Measurements from ENCODE around the gene FAM47E.

FAM47E gene

GRCh38 chr4:76214177-76214675 lies 37.3 kb upstream of the FAM47E start:
- TF ChIP-seq EZH2 (IDR thresholded peaks at IDR 0.05; ENCODE audit: borderline replicate concordance, low read depth, low read length, severe bottlenecking): no peak
- TF ChIP-seq CTCF (IDR thresholded peaks at IDR 0.05; ENCODE audit: borderline replicate concordance, extremely low read depth, low read length, poor library complexity, severe bottlenecking): no peak
- Histone ChIP-seq H3K27ac (ENCODE audit: low read length) (peak overlapping the region; percentile 93), H3K79me2 (ENCODE audit: insufficient read depth, low read length) (peaks cover 45% of the 10 kb centered on the region), H4K20me1 (ENCODE audit: insufficient read depth, low read length) (peaks cover 4% of the 10 kb centered on the region; the same call in 1 of the 2 replicates), H3K9me3 (ENCODE audit: insufficient read depth, low read length, severe bottlenecking) (no peaks in the 10 kb centered on the region), H3K36me3 (ENCODE audit: insufficient read depth, low read length) (peaks cover 3% of the 10 kb centered on the region), H3K27me3 (ENCODE audit: insufficient read depth, low read length, poor library complexity) (no peaks in the 10 kb centered on the region), H3K4me2 (ENCODE audit: insufficient read depth, low read length) (peak overlapping the region; percentile 100), H3K4me1 (ENCODE audit: insufficient read depth, low read length) (peaks cover 40% of the 10 kb centered on the region), H3K9ac (ENCODE audit: low read depth, low read length) (peak overlapping the region; percentile 92), H2AFZ (ENCODE audit: low read depth, low read length) (peak overlapping the region; percentile 100), H3K4me3 (ENCODE audit: low read depth in 1 of 2, low read length in 2 of 2) (peak overlapping the region; percentile 59 to 90)
- no peak for DNase-seq
- ATAC-seq (ENCODE audit: insufficient read depth, low read depth): no peak; the same call in 2 of the 3 replicates

- Histone ChIP-seq H4K20me1 (ENCODE audit: insufficient read depth, low read length) (no peaks in the 10 kb centered on the region; the same call in 1 of the 2 replicates), H2AFZ (ENCODE audit: low read depth, low read length) (peak overlapping the region; percentile 37; the same call in 1 of the 2 replicates), H3K4me3 (ENCODE audit: low read depth in 1 of 2, low read length in 2 of 2) (peak overlapping the region in 1 of 2 experiments; percentile 90; a peak in 1 of 4 replicates), H3K9me3 (ENCODE audit: insufficient read depth, low read length, severe bottlenecking) (no peaks in the 10 kb centered on the region), H3K79me2 (ENCODE audit: insufficient read depth, low read length) (peaks cover 40% of the 10 kb centered on the region), H3K9ac (ENCODE audit: low read depth, low read length) (peak overlapping the region; percentile 92; the same call in 1 of the 2 replicates), H3K27me3 (ENCODE audit: insufficient read depth, low read length, poor library complexity) (no peaks in the 10 kb centered on the region), H3K4me2 (ENCODE audit: insufficient read depth, low read length) (peak overlapping the region; percentile 100; the same call in 1 of the 2 replicates), H3K4me1 (ENCODE audit: insufficient read depth, low read length) (peaks cover 37% of the 10 kb centered on the region), H3K27ac (ENCODE audit: low read length) (no peak overlapping the region), H3K36me3 (ENCODE audit: insufficient read depth, low read length) (no peaks in the 10 kb centered on the region; the same call in 1 of the 2 replicates)
- DNase-seq: no peak
- ATAC-seq (ENCODE audit: insufficient read depth, low read depth): no peak
- TF ChIP-seq EZH2 (IDR thresholded peaks at IDR 0.05; ENCODE audit: borderline replicate concordance, low read depth, low read length, severe bottlenecking) (no peak), CTCF (IDR thresholded peaks at IDR 0.05; ENCODE audit: borderline replicate concordance, extremely low read depth, low read length, poor library complexity, severe bottlenecking) (no peak)
Measured at GRCh38 chr4:76215077-76215476, 36.4 kb upstream of the FAM47E start.

- no peak for TF ChIP-seq CTCF (IDR thresholded peaks at IDR 0.05; ENCODE audit: borderline replicate concordance, extremely low read depth, low read length, poor library complexity, severe bottlenecking)
- TF ChIP-seq EZH2 (IDR thresholded peaks at IDR 0.05; ENCODE audit: borderline replicate concordance, low read depth, low read length, severe bottlenecking): no peak
- H3K9ac ChIP-seq (ENCODE audit: low read depth, low read length): no peak overlapping the region
- no peak overlapping the region for H3K4me2 ChIP-seq (ENCODE audit: insufficient read depth, low read length)
- no peak for DNase-seq
- no peaks in the 10 kb centered on the region for H3K9me3 ChIP-seq (ENCODE audit: insufficient read depth, low read length, severe bottlenecking)
- peaks cover 27% of the 10 kb centered on the region for H3K79me2 ChIP-seq (ENCODE audit: insufficient read depth, low read length)
- H3K4me1 ChIP-seq (ENCODE audit: insufficient read depth, low read length): peaks cover 31% of the 10 kb centered on the region
- no peaks in the 10 kb centered on the region for H4K20me1 ChIP-seq (ENCODE audit: insufficient read depth, low read length)
- no peak overlapping the region for H3K27ac ChIP-seq (ENCODE audit: low read length)
- no peak for ATAC-seq (ENCODE audit: insufficient read depth, low read depth)
- no peaks in the 10 kb centered on the region; the same call in 1 of the 2 replicates for H3K36me3 ChIP-seq (ENCODE audit: insufficient read depth, low read length)
- H3K27me3 ChIP-seq (ENCODE audit: insufficient read depth, low read length, poor library complexity): no peaks in the 10 kb centered on the region
- H3K4me3 ChIP-seq (ENCODE audit: low read depth in 1 of 2, low read length in 2 of 2): no peak overlapping the region
- H2AFZ ChIP-seq (ENCODE audit: low read depth, low read length): no peak overlapping the region
Measured at GRCh38 chr4:76216524-76216923, 35.0 kb upstream of the FAM47E start.

Measured in DND-41 (cell line).